Sigmoid colon (tissue), 4 donors: ENCODE data around the gene STAMBP.

Experiments used
- EP300 ChIP-seq, 4 donors: sonication (generic); formaldehyde crosslinking; IDR thresholded peaks; one replicate each; pipeline ENCODE4 v1.6.1; 2017; ENCODE audit warnings: antibody characterized with exemption in 4 of 4
- POLR2A ChIP-seq, 2 donors: fragments of 450-650 bp; IDR thresholded peaks; one replicate each; pipeline ENCODE4 v1.6.1; 2016; ENCODE audit warnings: antibody characterized with exemption in 2 of 2, mild to moderate bottlenecking in 2 of 2, moderate library complexity in 2 of 2
- POLR2AphosphoS5 ChIP-seq, 4 donors: sonication (generic); formaldehyde crosslinking; IDR thresholded peaks; one replicate each; pipeline ENCODE4 v1.6.1; 2017; ENCODE audit warnings: antibody characterized with exemption in 4 of 4
- TF ChIP-seq, protein P1 (sequence below), 4 experiments: fragments of 450-650 bp in 3 of 4; fragments of 200-600 bp in 1 of 4; IDR thresholded peaks; one replicate each; pipeline ENCODE4 v1.5.1; 2016 to 2019; ENCODE audit warnings: antibody characterized with exemption in 4 of 4, mild to moderate bottlenecking in 3 of 4, moderate library complexity in 2 of 4

DNA sequence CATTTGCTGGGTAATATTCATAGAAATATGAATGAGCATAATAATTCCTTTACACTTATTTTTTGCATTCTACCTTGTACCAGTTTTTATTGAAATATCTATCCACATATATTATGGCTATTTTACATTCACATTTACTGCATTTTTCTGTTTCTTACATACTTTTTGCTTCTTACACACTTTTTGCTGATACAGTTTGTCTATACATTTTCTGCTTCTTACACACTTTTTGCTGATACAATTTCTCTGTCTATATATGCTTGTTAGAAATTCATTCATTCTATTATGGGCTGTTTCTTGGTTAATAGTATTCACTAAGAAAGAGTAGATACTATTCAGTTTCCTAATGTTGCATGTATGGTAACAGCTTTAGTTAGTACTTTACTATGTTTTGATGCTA lies 16.9 kb upstream of the STAMBP start:
- TF ChIP-seq, protein P1, sequence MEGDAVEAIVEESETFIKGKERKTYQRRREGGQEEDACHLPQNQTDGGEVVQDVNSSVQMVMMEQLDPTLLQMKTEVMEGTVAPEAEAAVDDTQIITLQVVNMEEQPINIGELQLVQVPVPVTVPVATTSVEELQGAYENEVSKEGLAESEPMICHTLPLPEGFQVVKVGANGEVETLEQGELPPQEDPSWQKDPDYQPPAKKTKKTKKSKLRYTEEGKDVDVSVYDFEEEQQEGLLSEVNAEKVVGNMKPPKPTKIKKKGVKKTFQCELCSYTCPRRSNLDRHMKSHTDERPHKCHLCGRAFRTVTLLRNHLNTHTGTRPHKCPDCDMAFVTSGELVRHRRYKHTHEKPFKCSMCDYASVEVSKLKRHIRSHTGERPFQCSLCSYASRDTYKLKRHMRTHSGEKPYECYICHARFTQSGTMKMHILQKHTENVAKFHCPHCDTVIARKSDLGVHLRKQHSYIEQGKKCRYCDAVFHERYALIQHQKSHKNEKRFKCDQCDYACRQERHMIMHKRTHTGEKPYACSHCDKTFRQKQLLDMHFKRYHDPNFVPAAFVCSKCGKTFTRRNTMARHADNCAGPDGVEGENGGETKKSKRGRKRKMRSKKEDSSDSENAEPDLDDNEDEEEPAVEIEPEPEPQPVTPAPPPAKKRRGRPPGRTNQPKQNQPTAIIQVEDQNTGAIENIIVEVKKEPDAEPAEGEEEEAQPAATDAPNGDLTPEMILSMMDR (IDR thresholded peaks at IDR 0.05), result no peak
- TF ChIP-seq POLR2A (IDR thresholded peaks at IDR 0.05), result no peak
- no peak for TF ChIP-seq POLR2AphosphoS5 (IDR thresholded peaks at IDR 0.05)
- no peak for TF ChIP-seq EP300 (IDR thresholded peaks at IDR 0.05)
